Keratinocyte (primary cell): ENCODE data around the gene TAX1BP3. TPM values are rescaled to one million over a fixed set of nuclear protein-coding genes. Genes with fewer than 3 reads are reported as not detected.

Experiments
- DNase-seq: peaks from one replicate; pipeline ENCODE4 v3.0.0-alpha.2; 2011; ENCODE audit warnings: low read depth, missing footprints, low spot score
- FAIRE-seq: peaks from 2 replicates; lab custom pipeline; 2011; peaks lifted over from hg19 to GRCh38; lab: Jason Lieb, UNC
- H2AFZ ChIP-seq: 2 replicates; pipeline ENCODE4 v1.6.0; 2012; ENCODE audit warnings: low read length, control low read depth, inconsistent platforms; ENCODE audit not compliant: control insufficient read depth
- H3K27ac ChIP-seq: 2 replicates; pipeline ENCODE4 v1.5.1; 2011; ENCODE audit warnings: low read length; ENCODE audit not compliant: control insufficient read depth, insufficient read depth
- H3K27me3 ChIP-seq: 3 replicates; pipeline ENCODE4 v1.6.0; 2011; ENCODE audit warnings: low read length; ENCODE audit not compliant: control insufficient read depth, insufficient read depth; ENCODE audit errors: extremely low read depth
- H3K36me3 ChIP-seq, 2 experiments: 2 replicates in 1 of 2; 3 replicates in 1 of 2; pipeline ENCODE4 v1.5.1; 2011; ENCODE audit warnings: low read length in 2 of 2, mild to moderate bottlenecking in 1 of 2; ENCODE audit not compliant: control insufficient read depth in 2 of 2, insufficient read depth in 2 of 2; ENCODE audit errors: extremely low read depth in 1 of 2
- H3K4me1 ChIP-seq: 3 replicates; pipeline ENCODE4 v1.5.1; 2011; ENCODE audit warnings: low read length; ENCODE audit not compliant: control insufficient read depth, insufficient read depth; ENCODE audit errors: extremely low read depth
- H3K4me2 ChIP-seq: 3 replicates; pipeline ENCODE4 v1.6.0; 2011; ENCODE audit warnings: low read depth, low read length; ENCODE audit not compliant: control insufficient read depth, insufficient read depth; ENCODE audit errors: extremely low read depth
- H3K4me3 ChIP-seq, 3 experiments: fragments of 200-600 bp in 1 of 3; sonication (generic) in 1 of 3; 2 replicates in 2 of 3; 3 replicates in 1 of 3; pipeline ENCODE4 v1.5.1; 2011 to 2016; ENCODE audit warnings: low read length in 3 of 3, mild to moderate bottlenecking in 3 of 3, control low read depth in 2 of 3, inconsistent platforms in 1 of 3, low read depth in 1 of 3, mixed read lengths in 1 of 3, mixed run types in 1 of 3, moderate library complexity in 1 of 3; ENCODE audit not compliant: control insufficient read depth in 2 of 3, insufficient read depth in 2 of 3; ENCODE audit errors: extremely low read depth in 1 of 3
- H3K79me2 ChIP-seq: 2 replicates; pipeline ENCODE4 v1.6.0; 2012; ENCODE audit warnings: low read length; ENCODE audit not compliant: control insufficient read depth, insufficient read depth
- H3K9ac ChIP-seq: 3 replicates; pipeline ENCODE4 v1.6.0; 2011; ENCODE audit warnings: low read length; ENCODE audit not compliant: control insufficient read depth, insufficient read depth; ENCODE audit errors: extremely low read depth
- H3K9me1 ChIP-seq: 3 replicates; pipeline ENCODE4 v1.6.0; 2011; ENCODE audit warnings: low read length; ENCODE audit not compliant: control insufficient read depth, insufficient read depth; ENCODE audit errors: extremely low read depth
- H3K9me3 ChIP-seq: 2 replicates; pipeline ENCODE4 v1.5.1; 2012; ENCODE audit warnings: low read depth, low read length; ENCODE audit not compliant: control insufficient read depth
- H4K20me1 ChIP-seq: 3 replicates; pipeline ENCODE4 v1.6.0; 2011; ENCODE audit warnings: low read length; ENCODE audit not compliant: control insufficient read depth, insufficient read depth; ENCODE audit errors: extremely low read depth
- CTCF ChIP-seq, 3 experiments: IDR thresholded peaks in 1 of 3; conservative IDR thresholded peaks in 1 of 3; optimal IDR thresholded peaks in 1 of 3; 2 replicates in 2 of 3; 3 replicates in 1 of 3; pipeline versions ENCODE3 to v1.5.1; 2011; ENCODE audit warnings: low read length in 3 of 3, mild to moderate bottlenecking in 3 of 3, moderate library complexity in 2 of 3, control low read depth in 1 of 3, inconsistent platforms in 1 of 3; ENCODE audit not compliant: insufficient read depth in 2 of 3; ENCODE audit errors: extremely low read depth in 1 of 3
- EZH2 ChIP-seq: IDR thresholded peaks from one replicate; pipeline ENCODE4 v1.6.1; 2012; ENCODE audit warnings: inconsistent platforms, mild to moderate bottlenecking, low read length, moderate library complexity
- dilution Hi-C: fragments of 300-500 bp; cut with MboI; formaldehyde crosslinking; loops from one replicate; pipeline ENCODE4 v1.7.0; 2020; ENCODE audit warnings: low sequenced_read_pairs; ENCODE audit not compliant: extremely low pct_ligation_motif_present
- polyA plus RNA-seq, 5 experiments: library from polyadenylated mRNA; depleted of rRNA in 3 of 5; stranded (reverse) in 3 of 5; stranded (forward) in 1 of 5; unstranded in 1 of 5; fragments of >200 nt; gene quantifications; 1 replicate in 1 of 5; 2 replicates in 3 of 5; 3 replicates in 1 of 5; pipeline versions ENCODE4 v1.2.1 to v1.2.3, GENCODE V29; 2011 to 2012; ENCODE audit warnings: missing spikeins in 2 of 5, low read depth in 1 of 5, low replicate concordance in 1 of 5

The TAX1BP3 gene
- polyA plus RNA-seq, 1 donor (not counting 4 experiments of a cell fraction or from before 2014, with no cell fraction given) = 126 TPM

GRCh38 chr17:3663102-3664011 lies 5.0 kb downstream of the TAX1BP3 start:
- Histone ChIP-seq H3K27ac (no peak overlapping the region), H2AFZ (no peak overlapping the region), H3K4me1 (peaks cover 37% of the 10 kb centered on the region), H3K9me3 (no peaks in the 10 kb centered on the region), H4K20me1 (peaks cover 12% of the 10 kb centered on the region), H3K9ac (no peak overlapping the region), H3K36me3 (peaks cover 29 to 30% of the 10 kb centered on the region in 2 experiments), H3K4me2 (no peak overlapping the region), H3K9me1 (peaks cover 11% of the 10 kb centered on the region), H3K4me3 (no peak overlapping the region), H3K79me2 (peaks cover 31% of the 10 kb centered on the region), H3K27me3 (no peaks in the 10 kb centered on the region)
- no peak for FAIRE-seq
- dilution Hi-C loops = no loop called here
- no peak for DNase-seq
- TF ChIP-seq CTCF (optimal IDR thresholded peaks at IDR 0.05 in 1 of 3, IDR thresholded peaks at IDR 0.05 in 1 of 3, conservative IDR thresholded peaks at IDR 0.05 in 1 of 3; ENCODE audit: extremely low read depth in 1 of 3, insufficient read depth in 2 of 3, low read length in 3 of 3) (no peak), EZH2 (no peak)

- dilution Hi-C loops = no loop called here
- Histone ChIP-seq H4K20me1 (peaks cover 8% of the 10 kb centered on the region), H2AFZ (no peak overlapping the region), H3K9me1 (peaks cover 7% of the 10 kb centered on the region), H3K9me3 (no peaks in the 10 kb centered on the region), H3K9ac (no peak overlapping the region), H3K27me3 (no peaks in the 10 kb centered on the region), H3K4me1 (peaks cover 17% of the 10 kb centered on the region), H3K27ac (peak overlapping the region; percentile 47), H3K79me2 (peaks cover 12% of the 10 kb centered on the region), H3K36me3 (peaks cover 21 to 24% of the 10 kb centered on the region in 2 experiments), H3K4me2 (no peak overlapping the region), H3K4me3 (no peak overlapping the region)
- TF ChIP-seq EZH2 (no peak), CTCF (optimal IDR thresholded peaks at IDR 0.05 in 1 of 3, IDR thresholded peaks at IDR 0.05 in 1 of 3, conservative IDR thresholded peaks at IDR 0.05 in 1 of 3; ENCODE audit: extremely low read depth in 1 of 3, insufficient read depth in 2 of 3, low read length in 3 of 3) (no peak)
- no peak for DNase-seq
- no peak for FAIRE-seq
Observed at GRCh38 chr17:3660311-3660891, 8.0 kb downstream of the TAX1BP3 start.
